Spleen (tissue), 11 donors: ENCODE results near the gene SNX19. TPM values are rescaled to one million over a fixed set of nuclear protein-coding genes. Genes with fewer than 3 reads are reported as not detected.
A peak's percentile ranks its signal among the peaks of the same experiment; 100 is the strongest.

ENCODE experiments used
- DNase-seq: peaks from one replicate; pipeline ENCODE4 v3.0.0-alpha.2; 2020
- H3K27ac ChIP-seq, 8 donors: fragments of 200-600 bp; sonication (generic) in 7 of 8; 1 replicate in 4 of 8; 2 replicates in 4 of 8; pipeline versions ENCODE4 v1.5.0 to v1.8.0; 2016 to 2021; ENCODE audit warnings: inconsistent platforms in 4 of 8, mild to moderate bottlenecking in 4 of 8, moderate library complexity in 1 of 8
- H3K27me3 ChIP-seq, 7 donors: fragments of 200-600 bp; sonication (generic) in 6 of 7; replicated peaks in 1 of 7; 1 replicate in 4 of 7; 2 replicates in 3 of 7; pipeline versions ENCODE4 v1.5.0 to v1.8.0; 2016 to 2021; ENCODE audit warnings: inconsistent platforms in 3 of 7, mild to moderate bottlenecking in 1 of 7
- H3K36me3 ChIP-seq, 6 donors: fragments of 200-600 bp; sonication (generic) in 5 of 6; 1 replicate in 4 of 6; 2 replicates in 2 of 6; pipeline versions ENCODE4 v1.5.0 to v1.8.0; 2016 to 2021; ENCODE audit warnings: inconsistent platforms in 2 of 6
- H3K4me1 ChIP-seq, 6 donors: fragments of 200-600 bp; sonication (generic) in 5 of 6; 1 replicate in 3 of 6; 2 replicates in 3 of 6; pipeline versions ENCODE4 v1.5.0 to v1.8.0; 2016 to 2021; ENCODE audit warnings: inconsistent platforms in 3 of 6
- H3K4me3 ChIP-seq, 8 donors: fragments of 200-600 bp; sonication (generic) in 7 of 8; 1 replicate in 4 of 8; 2 replicates in 4 of 8; pipeline versions ENCODE4 v1.5.0 to v1.8.0; 2016 to 2021; ENCODE audit warnings: inconsistent platforms in 4 of 8, mild to moderate bottlenecking in 4 of 8, moderate library complexity in 2 of 8
- H3K9me3 ChIP-seq, 8 donors: fragments of 200-600 bp; sonication (generic) in 7 of 8; 1 replicate in 4 of 8; 2 replicates in 4 of 8; pipeline versions ENCODE4 v1.5.0 to v1.8.0; 2016 to 2021; ENCODE audit warnings: inconsistent platforms in 4 of 8
- POLR2A ChIP-seq, 3 donors: fragments of 450-650 bp; IDR thresholded peaks; one replicate each; pipeline ENCODE4 v1.5.1; 2017; ENCODE audit warnings: antibody characterized with exemption in 3 of 3, mild to moderate bottlenecking in 1 of 3
- POLR2AphosphoS5 ChIP-seq, 3 donors: sonication (generic); formaldehyde crosslinking; IDR thresholded peaks; one replicate each; pipeline ENCODE4 v1.5.1; 2017; ENCODE audit warnings: antibody characterized with exemption in 3 of 3
- WGBS, 5 donors: extraction: QIAGEN DNeasy Blood & Tissue Kit in 3 of 5; methylation state at CpG; one replicate each; pipeline versions ENCODE4 v1.1.5 to v1.1.7; 2013 to 2018; 5-methylcytosine and 5-hydroxymethylcytosine counted together
- intact Hi-C: fragments of 100-400 bp; cut with DNase I; formaldehyde crosslinking; loops from one replicate; pipeline ENCODE4 v1.15.0; 2023; ENCODE audit warnings: low total_unique reads
- polyA plus RNA-seq, 3 donors: library from polyadenylated mRNA; stranded (reverse); fragments of 200-250 nt; gene quantifications; one replicate each; pipeline ENCODE4 v1.2.1, GENCODE V29; 2013
- total RNA-seq, 7 donors: library from RNA; depleted of rRNA in 3 of 7; stranded (reverse); fragments of >200 nt in 3 of 7; fragmentation: NEBNext Ultra II Directional in 4 of 7; extraction: Animal tissue kit (Norgen Biotek cat#: 25700) in 4 of 7; gene quantifications; one replicate each; pipeline versions ENCODE4 v1.1.0 to v1.2.1, GENCODE V29; 2016 to 2021
- TF ChIP-seq, protein P1 (sequence below), 11 experiments: fragments of 200-600 bp in 7 of 11; fragments of 450-650 bp in 4 of 11; sonication (generic) in 4 of 11; IDR thresholded peaks in 8 of 11; conservative IDR thresholded peaks in 3 of 11; 1 replicate in 7 of 11; 2 replicates in 4 of 11; pipeline versions ENCODE4 v1.4.0 to v1.8.0; 2016 to 2021; ENCODE audit warnings: antibody characterized with exemption in 11 of 11, inconsistent platforms in 4 of 11, mild to moderate bottlenecking in 1 of 11
- donor health status: healthy with polysubstance abuse.
- donor health status: DM: no; HTN: no; CAD: no; lungs with moderate emphysema.
- donor health status: DM: no; HTN: no; CAD: no.
- donor health status: Bipolar disorder and iron deficiency.
- donor health status: healthy.
- donor health status: DM: no; HTN: no; CAD: no.
- donor health status: DM: yes; HTN: yes; CAD: no.

The SNX19 gene
- total and polyA plus RNA-seq, 10 donors: 6.0 to 121 (median 64.8) TPM

DNA sequence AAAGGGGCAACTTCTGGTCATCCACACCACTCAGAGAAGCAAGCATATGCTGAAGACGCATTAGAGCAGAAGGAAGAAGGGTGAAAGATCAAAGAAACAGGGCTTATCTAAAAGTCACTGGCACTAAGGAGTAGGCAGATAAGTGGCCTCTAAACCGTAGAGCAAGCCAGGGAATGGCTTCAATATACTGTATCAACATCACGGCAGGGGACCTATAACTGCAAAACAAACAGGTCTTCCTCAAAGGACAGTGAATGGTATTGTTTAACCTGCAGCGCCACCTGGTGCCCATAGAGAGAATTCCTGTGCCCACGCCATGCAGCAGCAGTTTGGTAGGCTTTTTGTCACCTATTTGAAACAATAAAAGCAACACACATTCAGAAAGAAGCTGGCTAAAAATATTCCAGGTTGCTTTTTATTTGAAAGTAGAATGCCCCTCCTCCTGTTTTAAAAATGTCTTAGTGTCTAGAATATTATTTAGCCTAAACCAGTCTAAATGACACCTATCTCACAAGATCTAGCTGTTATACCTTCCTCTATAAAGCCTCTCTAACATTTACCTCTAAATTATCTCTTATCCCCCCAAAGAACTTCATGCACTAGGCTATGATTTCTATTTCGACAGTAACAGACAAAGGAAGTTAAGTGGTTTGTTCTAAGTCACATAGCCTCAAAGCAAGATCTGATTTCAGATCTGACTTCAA lies 21.8 kb downstream of the SNX19 start:
- peak; percentile 84 for DNase-seq
- Histone ChIP-seq H3K4me1 (peaks cover 0 to 34% (median 12%) of the 10 kb centered on the region in 6 donors), H3K9me3 (no peaks in the 10 kb centered on the region), H3K4me3 (no peak overlapping the region), H3K36me3 (peaks cover 6 to 100% (median 71%) of the 10 kb centered on the region in 6 donors), H3K27ac (no peak overlapping the region), H3K27me3 (no peaks in the 10 kb centered on the region)
- intact Hi-C loops: loop anchor here (10.0 kb wide), 1 partner anchor 460 kb away; no protein-coding TSS in a partner anchor
- 26 to 40% (median 30%) methylated on average over 6 of the region's 6 CpGs for WGBS, 5 donors
- TF ChIP-seq, protein P1, sequence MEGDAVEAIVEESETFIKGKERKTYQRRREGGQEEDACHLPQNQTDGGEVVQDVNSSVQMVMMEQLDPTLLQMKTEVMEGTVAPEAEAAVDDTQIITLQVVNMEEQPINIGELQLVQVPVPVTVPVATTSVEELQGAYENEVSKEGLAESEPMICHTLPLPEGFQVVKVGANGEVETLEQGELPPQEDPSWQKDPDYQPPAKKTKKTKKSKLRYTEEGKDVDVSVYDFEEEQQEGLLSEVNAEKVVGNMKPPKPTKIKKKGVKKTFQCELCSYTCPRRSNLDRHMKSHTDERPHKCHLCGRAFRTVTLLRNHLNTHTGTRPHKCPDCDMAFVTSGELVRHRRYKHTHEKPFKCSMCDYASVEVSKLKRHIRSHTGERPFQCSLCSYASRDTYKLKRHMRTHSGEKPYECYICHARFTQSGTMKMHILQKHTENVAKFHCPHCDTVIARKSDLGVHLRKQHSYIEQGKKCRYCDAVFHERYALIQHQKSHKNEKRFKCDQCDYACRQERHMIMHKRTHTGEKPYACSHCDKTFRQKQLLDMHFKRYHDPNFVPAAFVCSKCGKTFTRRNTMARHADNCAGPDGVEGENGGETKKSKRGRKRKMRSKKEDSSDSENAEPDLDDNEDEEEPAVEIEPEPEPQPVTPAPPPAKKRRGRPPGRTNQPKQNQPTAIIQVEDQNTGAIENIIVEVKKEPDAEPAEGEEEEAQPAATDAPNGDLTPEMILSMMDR (IDR thresholded peaks at IDR 0.05 in 8 of 11, conservative IDR thresholded peaks at IDR 0.05 in 3 of 11): peak; percentile 39 to 94 (median 82)
- no peak for TF ChIP-seq POLR2AphosphoS5 (IDR thresholded peaks at IDR 0.05)
- no peak for TF ChIP-seq POLR2A (IDR thresholded peaks at IDR 0.05)

GRCh38 chr11:130892861-130893260 lies 23.4 kb downstream of the SNX19 start:
- WGBS, 5 donors: 67 to 91% (median 70%) methylated on average over 4 of the region's 4 CpGs
- H3K36me3 ChIP-seq: peaks cover 6 to 99% (median 60%) of the 10 kb centered on the region in 6 donors
- intact Hi-C loops: loop anchor here (10.0 kb wide), 1 partner anchor 458 kb away; no protein-coding TSS in a partner anchor

GRCh38 chr11:130891326-130891725 lies 25.0 kb downstream of the SNX19 start:
- DNase-seq: no peak
- Histone ChIP-seq H3K27ac (peak overlapping the region in 1 of 8 donors; percentile 16), H3K27me3 (no peaks in the 10 kb centered on the region), H3K9me3 (no peaks in the 10 kb centered on the region), H3K4me1 (peaks cover 0 to 24% (median 11%) of the 10 kb centered on the region in 6 donors), H3K36me3 (peaks cover 6 to 98% (median 50%) of the 10 kb centered on the region in 6 donors), H3K4me3 (no peak overlapping the region)
- TF ChIP-seq POLR2AphosphoS5 (IDR thresholded peaks at IDR 0.05) (no peak), POLR2A (IDR thresholded peaks at IDR 0.05) (no peak)
- TF ChIP-seq, protein P1 (IDR thresholded peaks at IDR 0.05 in 8 of 11, conservative IDR thresholded peaks at IDR 0.05 in 3 of 11): no peak
- intact Hi-C loops: loop anchor here (10.0 kb wide), 1 partner anchor 457 kb away; no protein-coding TSS in a partner anchor
- WGBS, 5 donors: 28 to 68% (median 57%) methylated on average over 1 of the region's 1 CpG

More at GRCh38 chr11:130892861-130893260, 23.4 kb downstream of the SNX19 start:
- TF ChIP-seq, protein P1 (IDR thresholded peaks at IDR 0.05 in 8 of 11, conservative IDR thresholded peaks at IDR 0.05 in 3 of 11): no peak
- TF ChIP-seq POLR2A (IDR thresholded peaks at IDR 0.05): no peak
- no peak for TF ChIP-seq POLR2AphosphoS5 (IDR thresholded peaks at IDR 0.05)
- Histone ChIP-seq H3K27me3 (no peaks in the 10 kb centered on the region), H3K9me3 (no peaks in the 10 kb centered on the region), H3K4me3 (no peak overlapping the region), H3K4me1 (peaks cover 0 to 23% (median 12%) of the 10 kb centered on the region in 6 donors), H3K27ac (no peak overlapping the region)
- no peak for DNase-seq
